ENCODE measurements around the gene NGFR.

DNA sequence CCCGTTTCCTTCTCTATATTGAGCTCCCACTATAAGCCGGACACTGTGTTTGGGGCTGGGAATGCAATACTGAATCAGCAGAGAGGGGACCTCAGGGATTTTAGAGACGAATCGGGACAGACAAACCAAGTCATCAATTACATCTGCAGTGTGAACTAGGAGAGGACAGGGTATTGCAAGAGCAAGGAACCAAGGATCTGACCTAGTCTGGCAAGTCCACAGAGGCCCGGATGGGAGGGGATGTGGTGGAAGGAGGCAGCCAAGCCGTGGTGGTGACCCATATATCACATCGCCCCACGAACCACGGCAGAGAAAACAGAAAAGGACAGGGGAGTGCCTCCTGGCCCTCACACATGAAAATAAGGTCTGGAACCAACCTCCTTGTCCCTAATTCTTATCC is 52.5 kb downstream of the NGFR start:
- TF ChIP-seq YY1 (IDR thresholded peaks at IDR 0.05; ENCODE audit: insufficient read depth, insufficient read length) (no peak), ZNF274 (IDR thresholded peaks at IDR 0.05; ENCODE audit: low read depth, low read length) (no peak), SUZ12 (IDR thresholded peaks at IDR 0.05; ENCODE audit: extremely low read depth, insufficient read depth, insufficient read length) (no peak)

Data from NT2/D1 (cell line).